T-helper 22 cell (primary cell): ENCODE data around the gene FHOD3.

ENCODE experiments used
- DNase-seq: peaks from one replicate; pipeline ENCODE4 v3.0.0-alpha.2; 2020; ENCODE audit warnings: low read depth

The FHOD3 gene

GRCh38 chr18:36323421-36323820 lies 25.9 kb downstream of the FHOD3 start:
- DNase-seq: no peak

- no peak for DNase-seq
Measured at GRCh38 chr18:36325846-36326245, 28.3 kb downstream of the FHOD3 start.

GRCh38 chr18:36326771-36327170 lies 29.3 kb downstream of the FHOD3 start:
- no peak for DNase-seq

GRCh38 chr18:36327352-36328316 lies 30.1 kb downstream of the FHOD3 start:
- DNase-seq: no peak

- DNase-seq: no peak
Measured at GRCh38 chr18:36328385-36328858, 30.9 kb downstream of the FHOD3 start.

- no peak for DNase-seq
Measured at GRCh38 chr18:36328916-36329315, 31.4 kb downstream of the FHOD3 start.

- no peak for DNase-seq
Measured at GRCh38 chr18:36329684-36330434, 32.3 kb downstream of the FHOD3 start.

GRCh38 chr18:36330435-36331052 lies 33.0 kb downstream of the FHOD3 start:
- DNase-seq: no peak

- no peak for DNase-seq
Measured at GRCh38 chr18:36331521-36331971, 34.0 kb downstream of the FHOD3 start.

- DNase-seq: no peak
Measured at GRCh38 chr18:36333414-36333813, 35.9 kb downstream of the FHOD3 start.

- DNase-seq: no peak
Measured at GRCh38 chr18:36334798-36335197, 37.3 kb downstream of the FHOD3 start.

GRCh38 chr18:36335476-36336279 lies 38.2 kb downstream of the FHOD3 start:
- DNase-seq: no peak

GRCh38 chr18:36337679-36338402 lies 40.3 kb downstream of the FHOD3 start:
- no peak for DNase-seq

GRCh38 chr18:36338403-36338933 lies 41.0 kb downstream of the FHOD3 start:
- no peak for DNase-seq

GRCh38 chr18:36340246-36340645 lies 42.7 kb downstream of the FHOD3 start:
- no peak for DNase-seq

- no peak for DNase-seq
Measured at GRCh38 chr18:36341944-36342343, 44.4 kb downstream of the FHOD3 start.

GRCh38 chr18:36348331-36348730 lies 50.8 kb downstream of the FHOD3 start:
- no peak for DNase-seq

GRCh38 chr18:36348971-36349417 lies 51.5 kb downstream of the FHOD3 start:
- no peak for DNase-seq

GRCh38 chr18:36349552-36349951 lies 52.0 kb downstream of the FHOD3 start:
- DNase-seq: no peak

- DNase-seq: no peak
Measured at GRCh38 chr18:36350251-36350651, 52.7 kb downstream of the FHOD3 start.
